Stimulated activated CD8-positive, alpha-beta memory T cell treated with anti-CD3 and anti-CD28 coated beads, Interleukin-7, amount 100 ng/mL, for 24 hours (primary cell): ENCODE measurements around the gene BOK.
"Not testable (repeated sequence)": the region's sequence is repeated elsewhere in the genome, so short reads cannot be mapped to it uniquely, and the experiment has no call there.

Experiments
- DNase-seq: peaks from one replicate; pipeline ENCODE4 v3.0.0-alpha.2; 2020; ENCODE audit warnings: low read depth

BOK gene

GRCh38 chr2:241573741-241574140 is 15.2 kb downstream of the BOK start:
- no peak for DNase-seq

GRCh38 chr2:241574911-241575623 is 16.5 kb downstream of the BOK start:
- DNase-seq, result no peak

- DNase-seq, result no peak
Measured at GRCh38 chr2:241575624-241576292, 17.2 kb downstream of the BOK start.

GRCh38 chr2:241576293-241576654 is 17.7 kb downstream of the BOK start:
- no peak for DNase-seq

- DNase-seq, result no peak
Measured at GRCh38 chr2:241577413-241578122, 19.0 kb downstream of the BOK start.

- no peak for DNase-seq
Measured at GRCh38 chr2:241579281-241579680, 20.7 kb downstream of the BOK start.

GRCh38 chr2:241582328-241582727 is 23.8 kb downstream of the BOK start:
- no peak for DNase-seq

- no peak for DNase-seq
Measured at GRCh38 chr2:241582806-241583205, 24.3 kb downstream of the BOK start.

GRCh38 chr2:241584436-241584835 is 25.9 kb downstream of the BOK start:
- no peak for DNase-seq

- DNase-seq, result no peak
Measured at GRCh38 chr2:241586564-241587264, 28.2 kb downstream of the BOK start.

- not testable (repeated sequence) for DNase-seq
Measured at GRCh38 chr2:241589863-241590262, 31.3 kb downstream of the BOK start.

GRCh38 chr2:241590496-241591455 is 32.2 kb downstream of the BOK start:
- DNase-seq, result not testable (repeated sequence)

- DNase-seq, result no peak
Measured at GRCh38 chr2:241592126-241592845, 33.7 kb downstream of the BOK start.

- DNase-seq, result no peak
Measured at GRCh38 chr2:241593271-241593670, 34.7 kb downstream of the BOK start.

GRCh38 chr2:241595600-241596140 is 37.1 kb downstream of the BOK start:
- DNase-seq, result no peak

- no peak for DNase-seq
Measured at GRCh38 chr2:241597561-241597960, 39.0 kb downstream of the BOK start.

- no peak for DNase-seq
Measured at GRCh38 chr2:241598061-241598460, 39.5 kb downstream of the BOK start.

GRCh38 chr2:241598487-241598886 is 39.9 kb downstream of the BOK start:
- no peak for DNase-seq

GRCh38 chr2:241599615-241600014 is 41.1 kb downstream of the BOK start:
- DNase-seq, result no peak

- DNase-seq, result no peak
Measured at GRCh38 chr2:241601841-241602240, 43.3 kb downstream of the BOK start.
